Measurements from ENCODE around the gene CALR3.

CALR3 gene

GRCh38 chr19:16435238-16435917 lies 60.6 kb downstream of the CALR3 start:
- TF ChIP-seq CTCF (IDR thresholded peaks at IDR 0.05; ENCODE audit: control insufficient read depth, extremely low read depth, insufficient read depth) = no peak
- no peak overlapping the region for H3K4me3 ChIP-seq (ENCODE audit: low read depth, low read length)
- no peak for DNase-seq (ENCODE audit: low read depth)

- no peak for DNase-seq (ENCODE audit: low read depth)
- no peak for TF ChIP-seq CTCF (IDR thresholded peaks at IDR 0.05; ENCODE audit: control insufficient read depth, extremely low read depth, insufficient read depth)
- H3K4me3 ChIP-seq (ENCODE audit: low read depth, low read length) = no peak overlapping the region
Measured at GRCh38 chr19:16433986-16434385, 62.0 kb downstream of the CALR3 start.

GRCh38 chr19:16429759-16430091 lies 66.2 kb downstream of the CALR3 start:
- DNase-seq (ENCODE audit: low read depth) = no peak
- TF ChIP-seq CTCF (IDR thresholded peaks at IDR 0.05; ENCODE audit: control insufficient read depth, extremely low read depth, insufficient read depth) = no peak
- no peak overlapping the region for H3K4me3 ChIP-seq (ENCODE audit: low read depth, low read length)

- no peak for TF ChIP-seq CTCF (IDR thresholded peaks at IDR 0.05; ENCODE audit: control insufficient read depth, extremely low read depth, insufficient read depth)
- peak; percentile 79 for DNase-seq (ENCODE audit: low read depth)
- H3K4me3 ChIP-seq (ENCODE audit: low read depth, low read length) = no peak overlapping the region
Measured at GRCh38 chr19:16429066-16429758, 66.8 kb downstream of the CALR3 start.

All from LNCaP clone FGC (cell line).